ENCODE measurements around the gene ASIC2. TPM values are rescaled to one million over a fixed set of nuclear protein-coding genes. Genes with fewer than 3 reads are reported as not detected.

The ASIC2 gene
- total and polyA plus RNA-seq, 2 experiments from 2014 or later, result 0.52 to 2.8 TPM

DNA sequence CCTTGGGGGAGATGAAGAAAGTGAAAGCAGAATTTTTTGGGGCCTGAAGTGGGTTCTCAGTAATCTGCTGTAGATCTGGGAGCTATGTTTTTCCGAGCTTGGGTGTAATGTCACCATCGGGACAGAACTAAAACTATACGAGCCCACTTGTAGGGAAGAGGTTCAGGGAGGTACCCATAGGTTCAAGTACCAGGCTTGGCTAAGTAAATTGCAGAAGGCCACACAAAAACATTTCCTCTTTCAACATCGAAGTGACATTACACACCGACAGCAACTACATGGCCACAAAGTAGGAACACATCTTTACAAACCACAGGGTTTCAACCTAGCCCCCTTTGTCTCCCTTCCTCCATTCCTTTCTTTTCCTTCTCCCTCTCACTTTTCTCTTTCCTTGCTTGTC, 10.2 kb upstream of the ASIC2 start (continued):
- TF ChIP-seq NANOG (IDR thresholded peaks at IDR 0.05; ENCODE audit: borderline replicate concordance) (no peak), POLR2AphosphoS5 (IDR thresholded peaks at IDR 0.05; ENCODE audit: low read depth) (no peak), JUNB (IDR thresholded peaks at IDR 0.05; ENCODE audit: unreplicated experiment) (no peak), EZH2 (IDR thresholded peaks at IDR 0.05; ENCODE audit: low read depth, unreplicated experiment) (no peak), CREB1 (CRISPR knock-in tag; IDR thresholded peaks at IDR 0.05; ENCODE audit: low read depth) (no peak)

DNA sequence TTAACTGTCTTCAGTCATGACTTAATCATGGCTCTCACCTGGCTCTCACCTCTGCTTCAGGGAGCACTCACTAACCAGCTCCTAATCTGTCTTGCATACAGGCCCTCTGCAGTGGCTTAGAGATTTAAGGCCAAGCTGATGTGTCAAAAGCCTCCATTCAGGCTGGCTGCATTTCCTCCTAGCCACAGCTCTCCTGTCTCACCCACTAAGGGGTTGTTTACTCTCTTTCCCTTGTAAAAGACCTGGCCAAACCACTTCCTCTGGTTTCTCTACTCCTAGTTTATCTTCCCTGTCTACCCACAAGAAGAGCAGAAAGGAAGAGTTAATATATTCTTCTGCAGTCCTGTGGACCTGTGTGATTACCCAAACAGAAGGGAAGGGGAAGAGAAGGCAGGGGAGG, 9.3 kb upstream of the ASIC2 start:
- TF ChIP-seq JUNB (IDR thresholded peaks at IDR 0.05; ENCODE audit: unreplicated experiment) (no peak), EZH2 (IDR thresholded peaks at IDR 0.05; ENCODE audit: low read depth, unreplicated experiment) (no peak), CREB1 (CRISPR knock-in tag; IDR thresholded peaks at IDR 0.05; ENCODE audit: low read depth) (no peak), ZNF331 (CRISPR knock-in tag; IDR thresholded peaks at IDR 0.05; ENCODE audit: low read depth) (no peak), STAT1 (IDR thresholded peaks at IDR 0.05; ENCODE audit: unreplicated experiment) (no peak), NANOG (IDR thresholded peaks at IDR 0.05; ENCODE audit: borderline replicate concordance) (no peak), ZNF114 (CRISPR knock-in tag; IDR thresholded peaks at IDR 0.05) (no peak)
- TF ChIP-seq, protein P1, sequence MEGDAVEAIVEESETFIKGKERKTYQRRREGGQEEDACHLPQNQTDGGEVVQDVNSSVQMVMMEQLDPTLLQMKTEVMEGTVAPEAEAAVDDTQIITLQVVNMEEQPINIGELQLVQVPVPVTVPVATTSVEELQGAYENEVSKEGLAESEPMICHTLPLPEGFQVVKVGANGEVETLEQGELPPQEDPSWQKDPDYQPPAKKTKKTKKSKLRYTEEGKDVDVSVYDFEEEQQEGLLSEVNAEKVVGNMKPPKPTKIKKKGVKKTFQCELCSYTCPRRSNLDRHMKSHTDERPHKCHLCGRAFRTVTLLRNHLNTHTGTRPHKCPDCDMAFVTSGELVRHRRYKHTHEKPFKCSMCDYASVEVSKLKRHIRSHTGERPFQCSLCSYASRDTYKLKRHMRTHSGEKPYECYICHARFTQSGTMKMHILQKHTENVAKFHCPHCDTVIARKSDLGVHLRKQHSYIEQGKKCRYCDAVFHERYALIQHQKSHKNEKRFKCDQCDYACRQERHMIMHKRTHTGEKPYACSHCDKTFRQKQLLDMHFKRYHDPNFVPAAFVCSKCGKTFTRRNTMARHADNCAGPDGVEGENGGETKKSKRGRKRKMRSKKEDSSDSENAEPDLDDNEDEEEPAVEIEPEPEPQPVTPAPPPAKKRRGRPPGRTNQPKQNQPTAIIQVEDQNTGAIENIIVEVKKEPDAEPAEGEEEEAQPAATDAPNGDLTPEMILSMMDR (conservative IDR thresholded peaks at IDR 0.05; ENCODE audit: low read depth in 2 of 2), result no peak
- TF ChIP-seq, protein P2, sequence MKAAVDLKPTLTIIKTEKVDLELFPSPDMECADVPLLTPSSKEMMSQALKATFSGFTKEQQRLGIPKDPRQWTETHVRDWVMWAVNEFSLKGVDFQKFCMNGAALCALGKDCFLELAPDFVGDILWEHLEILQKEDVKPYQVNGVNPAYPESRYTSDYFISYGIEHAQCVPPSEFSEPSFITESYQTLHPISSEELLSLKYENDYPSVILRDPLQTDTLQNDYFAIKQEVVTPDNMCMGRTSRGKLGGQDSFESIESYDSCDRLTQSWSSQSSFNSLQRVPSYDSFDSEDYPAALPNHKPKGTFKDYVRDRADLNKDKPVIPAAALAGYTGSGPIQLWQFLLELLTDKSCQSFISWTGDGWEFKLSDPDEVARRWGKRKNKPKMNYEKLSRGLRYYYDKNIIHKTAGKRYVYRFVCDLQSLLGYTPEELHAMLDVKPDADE (IDR thresholded peaks at IDR 0.05), result no peak
- H3K9me2 ChIP-seq (ENCODE audit: insufficient read depth), result 0 out of 2 replicates have a peak, but pooled peaks cover 3% of the 10 kb centered on the region
- Mint-ChIP-seq H3K36me3 (ENCODE audit: low read depth) (peaks cover 2% of the 10 kb centered on the region; the same call in 1 of the 3 replicates), H3K4me1 (peaks cover 5% of the 10 kb centered on the region; the same call in 2 of the 3 replicates), H3K27me3 (ENCODE audit: insufficient read depth, low read depth, poor library complexity) (peaks cover 3% of the 10 kb centered on the region), H3K27ac (no peak overlapping the region), H3K9me3 (peaks cover 6% of the 10 kb centered on the region), H3K4me3 (no peak overlapping the region)
- H3K4me1 ChIP-seq (ENCODE audit: insufficient read depth), result no peaks in the 10 kb centered on the region
- no peak for DNase-seq (ENCODE audit: low spot score)
- H3K4me3 ChIP-seq, result no peak overlapping the region
- no peak for ATAC-seq
- no peaks in the 10 kb centered on the region for H3K79me2 ChIP-seq (replicated peaks; ENCODE audit: insufficient read depth)
- H3F3A ChIP-seq (replicated peaks; ENCODE audit: low read depth), result no peaks in the 10 kb centered on the region
- no peaks in the 10 kb centered on the region for H4K20me1 ChIP-seq (replicated peaks; ENCODE audit: insufficient read depth)
- H3K4me2 ChIP-seq, result no peak overlapping the region
- no peak overlapping the region for H3K27ac ChIP-seq (ENCODE audit: low read depth)
- H3K27me3 ChIP-seq (ENCODE audit: insufficient read depth), result 0 out of 2 replicates have a peak, but pooled peaks cover 2% of the 10 kb centered on the region
- H2AFZ ChIP-seq, result no peak overlapping the region
- no peaks in the 10 kb centered on the region for H3K36me3 ChIP-seq (ENCODE audit: insufficient read depth)

DNA sequence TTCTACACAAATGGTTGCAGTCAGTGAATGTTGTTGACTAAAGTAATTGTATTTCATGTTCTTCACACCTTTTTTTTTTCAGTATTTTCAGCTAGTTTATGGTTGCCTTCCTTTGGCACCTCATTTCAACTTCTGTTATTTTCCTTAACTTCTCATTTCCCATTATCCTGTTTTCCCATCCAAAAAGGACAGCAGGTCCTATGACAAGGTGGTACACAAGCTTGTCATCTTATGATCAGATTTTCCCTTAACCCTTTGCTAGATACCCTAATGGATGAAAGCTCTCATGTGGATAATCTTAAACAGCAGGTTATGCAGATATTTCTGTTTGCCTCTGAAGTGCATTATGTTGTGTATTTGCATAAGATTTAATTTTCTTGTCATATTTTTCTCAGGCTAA, 7.1 kb upstream of the ASIC2 start:
- Histone ChIP-seq H3K4me3 (no peak overlapping the region), H3K36me3 (ENCODE audit: insufficient read depth) (no peaks in the 10 kb centered on the region), H3K79me2 (replicated peaks; ENCODE audit: insufficient read depth) (no peaks in the 10 kb centered on the region), H3K9me2 (ENCODE audit: insufficient read depth) (0 out of 2 replicates have a peak, but pooled peaks cover 3% of the 10 kb centered on the region), H3K27ac (ENCODE audit: low read depth) (no peak overlapping the region), H3K4me2 (no peak overlapping the region), H4K20me1 (replicated peaks; ENCODE audit: insufficient read depth) (no peaks in the 10 kb centered on the region), H3K27me3 (ENCODE audit: insufficient read depth) (peaks cover 22% of the 10 kb centered on the region), H2AFZ (no peak overlapping the region), H3F3A (replicated peaks; ENCODE audit: low read depth) (no peaks in the 10 kb centered on the region), H3K4me1 (ENCODE audit: insufficient read depth) (no peaks in the 10 kb centered on the region)
- Mint-ChIP-seq H3K27me3 (ENCODE audit: insufficient read depth, low read depth, poor library complexity) (peaks cover under 1% of the 10 kb centered on the region), H3K4me1 (peaks cover 5% of the 10 kb centered on the region; the same call in 2 of the 3 replicates), H3K27ac (no peak overlapping the region), H3K4me3 (no peak overlapping the region), H3K36me3 (ENCODE audit: low read depth) (peaks cover 2% of the 10 kb centered on the region; the same call in 1 of the 3 replicates), H3K9me3 (peaks cover 6% of the 10 kb centered on the region)
- ATAC-seq (no peak), DNase-seq (ENCODE audit: low spot score) (no peak)
- no peak for TF ChIP-seq CREB1 (CRISPR knock-in tag; IDR thresholded peaks at IDR 0.05; ENCODE audit: low read depth)
- TF ChIP-seq ZNF114 (CRISPR knock-in tag; IDR thresholded peaks at IDR 0.05), result no peak
- TF ChIP-seq STAT1 (IDR thresholded peaks at IDR 0.05; ENCODE audit: unreplicated experiment), result no peak
- TF ChIP-seq EZH2 (IDR thresholded peaks at IDR 0.05; ENCODE audit: low read depth, unreplicated experiment), result no peak
- TF ChIP-seq EZH2phosphoT487 (IDR thresholded peaks at IDR 0.05; ENCODE audit: unreplicated experiment), result no peak
